Measurements from ENCODE around the gene DAZAP1.

Gene DAZAP1

GRCh38 chr19:1410136-1410786, 2.9 kb downstream of the DAZAP1 start:
- TF ChIP-seq SIN3A (IDR thresholded peaks at IDR 0.05; ENCODE audit: borderline replicate concordance, insufficient read depth, low read length) (no peak), FOXP2 (optimal IDR thresholded peaks at IDR 0.05; ENCODE audit: borderline replicate concordance, extremely low read depth, extremely low read length, insufficient read depth) (no peak), REST (IDR thresholded peaks at IDR 0.05; ENCODE audit: insufficient read depth in 1 of 2, low read depth in 2 of 2, low read length in 2 of 2) (no peak), POLR2AphosphoS5 (IDR thresholded peaks at IDR 0.05; ENCODE audit: low read depth, low read length) (no peak), TAF1 (IDR thresholded peaks at IDR 0.05; ENCODE audit: borderline replicate concordance, insufficient read depth, low read length) (no peak)

- TF ChIP-seq SIN3A (IDR thresholded peaks at IDR 0.05; ENCODE audit: borderline replicate concordance, insufficient read depth, low read length) (no peak), FOXP2 (optimal IDR thresholded peaks at IDR 0.05; ENCODE audit: borderline replicate concordance, extremely low read depth, extremely low read length, insufficient read depth) (no peak)
Measured at GRCh38 chr19:1410789-1411188, 3.4 kb downstream of the DAZAP1 start.

DNA sequence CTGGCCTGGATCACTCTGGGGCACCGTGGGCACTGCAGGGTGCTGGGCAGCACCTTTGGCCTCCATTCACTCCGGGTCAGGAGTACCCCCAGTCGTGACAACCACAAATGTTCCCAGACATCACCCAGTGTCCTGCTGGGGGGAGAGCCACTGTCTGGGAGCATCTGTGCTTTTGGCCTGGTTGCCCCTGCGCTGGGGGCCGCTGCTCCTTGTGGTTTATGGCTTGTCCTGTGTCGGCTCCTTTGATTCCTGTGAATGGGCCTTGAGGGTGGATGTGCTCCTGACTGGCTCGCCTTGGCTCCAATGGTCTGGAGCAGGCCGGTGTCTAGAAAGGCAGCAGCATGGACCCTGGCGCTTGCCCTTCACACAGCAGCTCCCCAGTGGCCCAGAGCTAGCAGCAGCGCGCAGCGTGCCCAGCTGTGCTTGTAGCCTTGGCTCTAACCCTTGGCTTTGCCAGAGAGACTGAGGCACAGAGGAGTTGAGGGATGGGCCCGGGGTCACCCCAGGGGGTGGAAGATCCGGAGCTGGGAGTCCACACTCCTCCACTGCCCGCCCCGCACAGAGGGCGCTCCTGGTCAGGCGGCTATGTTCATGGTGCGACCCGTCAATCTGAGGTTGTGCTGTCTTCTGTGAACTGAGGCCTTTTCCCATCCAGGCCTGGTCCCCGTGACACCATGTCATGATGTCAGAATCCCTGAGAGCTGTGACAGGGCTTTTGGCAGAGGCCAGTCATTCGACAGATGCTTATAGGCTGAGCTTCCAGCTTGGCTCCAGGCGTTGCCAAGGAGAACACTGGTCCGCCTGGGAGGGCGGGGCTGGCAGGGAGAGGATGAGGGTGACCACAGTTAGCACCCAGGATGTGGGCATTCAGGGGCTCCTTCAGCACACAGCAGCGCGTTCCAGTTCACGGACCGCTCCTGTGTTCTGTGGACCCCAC, 4.1 kb downstream of the DAZAP1 start:
- TF ChIP-seq SIN3A (IDR thresholded peaks at IDR 0.05; ENCODE audit: borderline replicate concordance, insufficient read depth, low read length) (no peak), TAF1 (IDR thresholded peaks at IDR 0.05; ENCODE audit: borderline replicate concordance, insufficient read depth, low read length) (no peak), POLR2AphosphoS5 (IDR thresholded peaks at IDR 0.05; ENCODE audit: low read depth, low read length) (no peak), REST (IDR thresholded peaks at IDR 0.05; ENCODE audit: insufficient read depth in 1 of 2, low read depth in 2 of 2, low read length in 2 of 2) (no peak), FOXP2 (optimal IDR thresholded peaks at IDR 0.05; ENCODE audit: borderline replicate concordance, extremely low read depth, extremely low read length, insufficient read depth) (no peak)

DNA sequence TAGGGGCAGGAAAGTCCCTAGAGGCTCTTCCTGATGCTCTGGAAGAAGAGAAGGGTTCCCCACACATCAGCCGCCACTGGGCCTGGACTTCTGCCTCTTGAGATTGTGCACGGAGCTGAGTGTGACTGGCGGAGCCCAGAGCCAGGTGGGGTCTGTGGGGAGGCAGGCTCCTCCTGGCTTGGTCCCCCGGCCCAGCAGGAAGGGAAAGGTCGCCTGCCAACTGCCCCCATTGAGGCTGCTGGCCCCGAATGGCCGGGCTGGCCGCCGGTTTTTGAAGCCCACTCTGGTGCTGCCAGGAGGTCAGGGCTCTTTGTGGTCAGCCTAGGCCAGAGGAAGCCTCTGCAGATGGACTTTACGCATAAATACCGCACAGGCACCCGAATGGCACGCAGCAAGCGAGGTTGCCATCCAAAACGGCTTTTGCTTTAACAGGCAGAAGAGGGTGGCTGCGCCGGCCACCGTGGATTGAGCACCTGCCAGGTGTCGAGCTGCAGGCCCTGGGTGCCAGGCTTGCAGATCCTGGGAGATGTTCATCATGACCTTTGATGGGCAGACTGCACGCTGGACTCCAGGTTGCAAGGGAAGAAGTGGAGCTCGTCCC, 5.0 kb downstream of the DAZAP1 start:
- no peak for TF ChIP-seq SIN3A (IDR thresholded peaks at IDR 0.05; ENCODE audit: borderline replicate concordance, insufficient read depth, low read length)

GRCh38 chr19:1412995-1413800, 5.8 kb downstream of the DAZAP1 start:
- TF ChIP-seq POLR2AphosphoS5 (IDR thresholded peaks at IDR 0.05; ENCODE audit: low read depth, low read length) (no peak), FOXP2 (optimal IDR thresholded peaks at IDR 0.05; ENCODE audit: borderline replicate concordance, extremely low read depth, extremely low read length, insufficient read depth) (no peak), TAF1 (IDR thresholded peaks at IDR 0.05; ENCODE audit: borderline replicate concordance, insufficient read depth, low read length) (no peak), REST (IDR thresholded peaks at IDR 0.05; ENCODE audit: insufficient read depth in 1 of 2, low read depth in 2 of 2, low read length in 2 of 2) (no peak)
